ENCODE data around the gene LMBRD2.

Gene LMBRD2

DNA sequence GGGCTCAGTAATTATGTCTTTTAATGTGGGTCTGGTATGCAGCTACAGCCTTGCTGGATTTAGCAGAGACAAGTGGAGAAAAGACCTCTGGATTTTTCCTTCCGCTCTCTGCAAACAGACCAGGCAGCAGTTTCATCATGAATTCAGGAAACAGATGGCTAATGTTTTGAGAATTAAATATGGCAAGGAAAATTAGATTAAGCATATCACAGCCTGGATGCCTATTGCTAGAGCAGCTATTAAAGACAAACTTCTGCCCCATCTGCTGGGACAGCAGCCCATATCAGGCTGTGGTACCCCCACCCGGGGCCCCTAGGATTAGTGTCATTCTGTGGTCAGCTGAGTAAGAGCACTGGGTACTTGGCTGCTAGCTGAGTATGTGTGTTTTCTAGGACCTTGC lies 6.5 kb upstream of the LMBRD2 start:
- CTCF ChIA-PET: interaction anchor here (0.7 kb wide), 1 partner anchor 79 kb away, joined by 4 read pairs; no protein-coding TSS in a partner anchor
- POLR2A ChIA-PET: no interaction called here
- DNase-seq (ENCODE audit: extremely low spot score): no peak
- TF ChIP-seq NFRKB (IDR thresholded peaks at IDR 0.05) (no peak), HDGF (IDR thresholded peaks at IDR 0.05; ENCODE audit: borderline replicate concordance) (no peak)

- DNase-seq (ENCODE audit: extremely low spot score): no peak
- POLR2A ChIA-PET: interaction anchor here (0.8 kb wide), 1 partner anchor 86 kb away, joined by 3 read pairs; the partner anchor contains the start of gene NADK2
- CTCF ChIA-PET: no interaction called here
- TF ChIP-seq SUZ12 (IDR thresholded peaks at IDR 0.05): no peak
Measured at GRCh38 chr5:36156619-36157018, 4.9 kb upstream of the LMBRD2 start.

DNA sequence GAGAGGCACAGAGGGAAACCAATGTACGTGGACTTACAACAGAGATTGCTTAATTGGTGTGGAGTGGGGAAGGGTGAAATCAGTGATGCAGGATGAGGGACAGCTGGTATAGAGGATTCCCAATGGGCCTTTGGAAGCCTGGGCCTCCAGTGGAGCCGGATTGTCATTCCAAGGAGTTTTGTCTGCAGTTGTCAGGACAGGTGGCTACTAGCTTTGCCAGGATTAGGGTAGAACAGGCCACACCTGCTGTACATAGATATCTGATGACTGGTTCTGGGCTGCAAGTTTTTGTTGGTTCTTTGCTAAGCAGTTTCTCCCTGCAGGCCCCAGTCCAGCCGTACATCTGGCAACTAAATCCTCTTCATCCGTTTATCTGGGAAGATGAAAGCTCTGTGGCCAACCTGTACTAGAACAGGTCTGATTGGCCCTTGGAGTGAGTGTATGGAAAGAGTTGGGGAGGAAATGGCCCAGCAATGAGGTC lies 4.5 kb upstream of the LMBRD2 start:
- DNase-seq (ENCODE audit: extremely low spot score): no peak
- no peak for TF ChIP-seq ZNF384 (IDR thresholded peaks at IDR 0.05)
- TF ChIP-seq ELF4 (IDR thresholded peaks at IDR 0.05): no peak
- no peak for TF ChIP-seq SP1 (IDR thresholded peaks at IDR 0.05)
- no peak for TF ChIP-seq FOXM1 (IDR thresholded peaks at IDR 0.05; ENCODE audit: borderline replicate concordance)
- no peak for TF ChIP-seq SUZ12 (IDR thresholded peaks at IDR 0.05)
- no peak for TF ChIP-seq HDGF (IDR thresholded peaks at IDR 0.05; ENCODE audit: borderline replicate concordance)
- TF ChIP-seq FOXA1 (IDR thresholded peaks at IDR 0.05): no peak
- TF ChIP-seq TARDBP (IDR thresholded peaks at IDR 0.05): no peak
- no peak for TF ChIP-seq ARNT (IDR thresholded peaks at IDR 0.05)
- no peak for TF ChIP-seq L3MBTL2 (conservative IDR thresholded peaks at IDR 0.05)
- no peak for TF ChIP-seq FOXK2 (IDR thresholded peaks at IDR 0.05)
- TF ChIP-seq NFRKB (IDR thresholded peaks at IDR 0.05): no peak
- TF ChIP-seq, protein P1, sequence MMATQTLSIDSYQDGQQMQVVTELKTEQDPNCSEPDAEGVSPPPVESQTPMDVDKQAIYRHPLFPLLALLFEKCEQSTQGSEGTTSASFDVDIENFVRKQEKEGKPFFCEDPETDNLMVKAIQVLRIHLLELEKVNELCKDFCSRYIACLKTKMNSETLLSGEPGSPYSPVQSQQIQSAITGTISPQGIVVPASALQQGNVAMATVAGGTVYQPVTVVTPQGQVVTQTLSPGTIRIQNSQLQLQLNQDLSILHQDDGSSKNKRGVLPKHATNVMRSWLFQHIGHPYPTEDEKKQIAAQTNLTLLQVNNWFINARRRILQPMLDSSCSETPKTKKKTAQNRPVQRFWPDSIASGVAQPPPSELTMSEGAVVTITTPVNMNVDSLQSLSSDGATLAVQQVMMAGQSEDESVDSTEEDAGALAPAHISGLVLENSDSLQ (IDR thresholded peaks at IDR 0.05): no peak
- TF ChIP-seq CTBP1 (IDR thresholded peaks at IDR 0.05; ENCODE audit: borderline replicate concordance): no peak
- no peak for TF ChIP-seq LEF1 (IDR thresholded peaks at IDR 0.05; ENCODE audit: borderline replicate concordance)
- no peak for TF ChIP-seq BHLHE40 (IDR thresholded peaks at IDR 0.05; ENCODE audit: borderline replicate concordance)
- POLR2A ChIA-PET: interaction anchor here (0.8 kb wide), 1 partner anchor 86 kb away, joined by 3 read pairs; the partner anchor contains the start of gene NADK2
- CTCF ChIA-PET: no interaction called here

GRCh38 chr5:36155291-36155690 lies 3.6 kb upstream of the LMBRD2 start:
- CTCF ChIA-PET: no interaction called here
- DNase-seq (ENCODE audit: extremely low spot score): no peak
- TF ChIP-seq ELF4 (IDR thresholded peaks at IDR 0.05) (no peak), L3MBTL2 (conservative IDR thresholded peaks at IDR 0.05) (no peak), SUZ12 (IDR thresholded peaks at IDR 0.05) (no peak), BHLHE40 (IDR thresholded peaks at IDR 0.05; ENCODE audit: borderline replicate concordance) (no peak), FOXK2 (IDR thresholded peaks at IDR 0.05) (no peak), ARNT (IDR thresholded peaks at IDR 0.05) (no peak), NFRKB (IDR thresholded peaks at IDR 0.05) (no peak), LEF1 (IDR thresholded peaks at IDR 0.05; ENCODE audit: borderline replicate concordance) (no peak), HDGF (IDR thresholded peaks at IDR 0.05; ENCODE audit: borderline replicate concordance) (no peak), ZNF384 (IDR thresholded peaks at IDR 0.05) (no peak), SP1 (IDR thresholded peaks at IDR 0.05) (no peak)
- TF ChIP-seq, protein P1 (IDR thresholded peaks at IDR 0.05): no peak
- POLR2A ChIA-PET: no interaction called here

- TF ChIP-seq FOXA1 (IDR thresholded peaks at IDR 0.05): no peak
- no peak for TF ChIP-seq HDGF (IDR thresholded peaks at IDR 0.05; ENCODE audit: borderline replicate concordance)
- no peak for TF ChIP-seq L3MBTL2 (conservative IDR thresholded peaks at IDR 0.05)
- TF ChIP-seq, protein P1 (IDR thresholded peaks at IDR 0.05): no peak
- TF ChIP-seq BHLHE40 (IDR thresholded peaks at IDR 0.05; ENCODE audit: borderline replicate concordance): no peak
- POLR2A ChIA-PET: no interaction called here
- CTCF ChIA-PET: interaction anchor here (0.9 to 1.7 kb wide), 3 partner anchors 11 to 261 kb away, joined by 4 to 7 read pairs (median 5); no protein-coding TSS in a partner anchor
- DNase-seq (ENCODE audit: extremely low spot score): no peak
Measured at GRCh38 chr5:36153726-36154125, 2.0 kb upstream of the LMBRD2 start.

DNA sequence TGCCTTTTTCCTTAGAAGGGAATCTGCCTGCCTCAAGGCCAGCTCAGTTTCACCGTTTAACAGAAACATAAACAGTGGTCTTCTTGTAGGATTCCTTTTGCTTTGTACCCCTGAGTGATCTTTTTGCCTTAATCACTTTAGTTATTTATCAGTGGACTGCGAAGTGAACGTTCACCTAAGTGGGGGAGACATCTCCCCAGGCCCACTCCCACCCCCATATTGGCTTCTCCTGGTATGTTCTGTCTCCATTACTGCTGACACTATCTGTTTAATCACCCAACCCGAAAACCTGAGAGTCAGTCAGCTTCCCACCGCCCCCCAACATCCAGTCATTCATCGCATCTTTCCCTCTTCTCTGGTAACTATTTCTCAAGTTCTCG lies 1.6 kb upstream of the LMBRD2 start:
- POLR2A ChIA-PET: interaction anchor here (0.8 to 3.2 kb wide), 4 partner anchors 9 to 88 kb away, joined by 3 to 18 read pairs (median 8); no protein-coding TSS in a partner anchor
- no peak for DNase-seq (ENCODE audit: extremely low spot score)

More for the DNA sequence above, 1.6 kb upstream of the LMBRD2 start:
- TF ChIP-seq, protein P1 (IDR thresholded peaks at IDR 0.05): no peak
- TF ChIP-seq LEF1 (IDR thresholded peaks at IDR 0.05; ENCODE audit: borderline replicate concordance) (no peak), ARNT (IDR thresholded peaks at IDR 0.05) (no peak), BHLHE40 (IDR thresholded peaks at IDR 0.05; ENCODE audit: borderline replicate concordance) (no peak), TARDBP (IDR thresholded peaks at IDR 0.05) (no peak), CTBP1 (IDR thresholded peaks at IDR 0.05; ENCODE audit: borderline replicate concordance) (no peak), SP1 (IDR thresholded peaks at IDR 0.05) (no peak), SUZ12 (IDR thresholded peaks at IDR 0.05) (no peak), ZNF384 (IDR thresholded peaks at IDR 0.05) (no peak), FOXA1 (IDR thresholded peaks at IDR 0.05) (no peak), ELF4 (IDR thresholded peaks at IDR 0.05) (no peak), FOXM1 (IDR thresholded peaks at IDR 0.05; ENCODE audit: borderline replicate concordance) (no peak), L3MBTL2 (conservative IDR thresholded peaks at IDR 0.05) (no peak), NFRKB (IDR thresholded peaks at IDR 0.05) (no peak), HDGF (IDR thresholded peaks at IDR 0.05; ENCODE audit: borderline replicate concordance) (no peak)
- CTCF ChIA-PET: interaction anchor here (0.9 to 1.7 kb wide), 5 partner anchors 10 to 261 kb away, joined by 3 to 11 read pairs (median 5); no protein-coding TSS in a partner anchor
